Esophagus squamous epithelium (tissue), 5 donors: Measurements from ENCODE around the gene PPP2R1B. TPM values are rescaled to one million over a fixed set of nuclear protein-coding genes. Genes with fewer than 3 reads are reported as not detected.

Experiments
- DNase-seq: peaks from one replicate; lab custom pipeline; 2025; lab: John Stamatoyannopoulos, UW
- H3K27ac ChIP-seq, 4 donors: fragments of 200-600 bp; sonication (generic); one replicate each; pipeline ENCODE4 v1.5.1; 2016 to 2019; ENCODE audit warnings: mild to moderate bottlenecking in 1 of 4
- H3K27me3 ChIP-seq, 4 donors: fragments of 200-600 bp; sonication (generic); 1 replicate in 3 of 4; 2 replicates in 1 of 4; pipeline versions ENCODE4 v1.5.1 to v1.6.0; 2017 to 2021; ENCODE audit warnings: antibody characterized with exemption in 1 of 4
- H3K36me3 ChIP-seq, 3 donors: fragments of 200-600 bp; sonication (generic); one replicate each; pipeline ENCODE4 v1.5.1; 2016 to 2019
- H3K4me1 ChIP-seq, 3 donors: fragments of 200-600 bp; sonication (generic); one replicate each; pipeline ENCODE4 v1.5.1; 2017 to 2019
- H3K4me3 ChIP-seq, 4 donors: fragments of 200-600 bp; sonication (generic); 1 replicate in 3 of 4; 2 replicates in 1 of 4; pipeline ENCODE4 v1.5.1; 2016 to 2019; ENCODE audit warnings: mild to moderate bottlenecking in 2 of 4, moderate library complexity in 1 of 4
- H3K9me3 ChIP-seq, 3 donors: fragments of 200-600 bp; sonication (generic); one replicate each; pipeline ENCODE4 v1.5.1; 2016 to 2019
- POLR2A ChIP-seq, 4 donors: fragments of 450-650 bp; IDR thresholded peaks; one replicate each; pipeline ENCODE4 v1.6.1; 2017; ENCODE audit warnings: antibody characterized with exemption in 4 of 4, mild to moderate bottlenecking in 4 of 4, moderate library complexity in 3 of 4
- WGBS, 2 donors: methylation state at CpG; one replicate each; pipeline ENCODE4 v1.1.5; 2018; 5-methylcytosine and 5-hydroxymethylcytosine counted together
- intact Hi-C: fragments of 100-400 bp; cut with DNase I; formaldehyde crosslinking; loops from one replicate; pipeline ENCODE4 v1.15.0; 2022
- total RNA-seq, 4 donors: library from RNA; depleted of rRNA; stranded (reverse); fragments of >200 nt; gene quantifications; one replicate each; pipeline ENCODE4 v1.1.0, GENCODE V29; 2016
- TF ChIP-seq, protein P1 (sequence below), 6 experiments: fragments of 450-650 bp in 4 of 6; fragments of 200-600 bp in 2 of 6; sonication (generic) in 2 of 6; IDR thresholded peaks; one replicate each; pipeline ENCODE4 v1.5.1; 2016 to 2019; ENCODE audit warnings: antibody characterized with exemption in 6 of 6, mild to moderate bottlenecking in 4 of 6, moderate library complexity in 4 of 6
- donor health status: DM: yes; HTN: yes; CAD: no.

Gene PPP2R1B
- total RNA-seq, 4 donors from 2014 or later: 17.6 to 39.7 (median 27.7) TPM

GRCh38 chr11:111762981-111763643 is 3.1 kb downstream of the PPP2R1B start:
- no peak overlapping the region for H3K4me3 ChIP-seq
- DNase-seq: no peak
- no peaks in the 10 kb centered on the region for H3K9me3 ChIP-seq
- intact Hi-C loops: no loop called here
- H3K36me3 ChIP-seq: peaks cover 0 to 64% (median 13%) of the 10 kb centered on the region in 3 donors
- 77 to 78% methylated on average over 3 of the region's 3 CpGs for WGBS, 2 donors
- TF ChIP-seq POLR2A (IDR thresholded peaks at IDR 0.05): no peak
- TF ChIP-seq, protein P1, sequence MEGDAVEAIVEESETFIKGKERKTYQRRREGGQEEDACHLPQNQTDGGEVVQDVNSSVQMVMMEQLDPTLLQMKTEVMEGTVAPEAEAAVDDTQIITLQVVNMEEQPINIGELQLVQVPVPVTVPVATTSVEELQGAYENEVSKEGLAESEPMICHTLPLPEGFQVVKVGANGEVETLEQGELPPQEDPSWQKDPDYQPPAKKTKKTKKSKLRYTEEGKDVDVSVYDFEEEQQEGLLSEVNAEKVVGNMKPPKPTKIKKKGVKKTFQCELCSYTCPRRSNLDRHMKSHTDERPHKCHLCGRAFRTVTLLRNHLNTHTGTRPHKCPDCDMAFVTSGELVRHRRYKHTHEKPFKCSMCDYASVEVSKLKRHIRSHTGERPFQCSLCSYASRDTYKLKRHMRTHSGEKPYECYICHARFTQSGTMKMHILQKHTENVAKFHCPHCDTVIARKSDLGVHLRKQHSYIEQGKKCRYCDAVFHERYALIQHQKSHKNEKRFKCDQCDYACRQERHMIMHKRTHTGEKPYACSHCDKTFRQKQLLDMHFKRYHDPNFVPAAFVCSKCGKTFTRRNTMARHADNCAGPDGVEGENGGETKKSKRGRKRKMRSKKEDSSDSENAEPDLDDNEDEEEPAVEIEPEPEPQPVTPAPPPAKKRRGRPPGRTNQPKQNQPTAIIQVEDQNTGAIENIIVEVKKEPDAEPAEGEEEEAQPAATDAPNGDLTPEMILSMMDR (IDR thresholded peaks at IDR 0.05): no peak
- no peaks in the 10 kb centered on the region for H3K27me3 ChIP-seq
- no peak overlapping the region for H3K27ac ChIP-seq
- peaks cover 6 to 42% (median 11%) of the 10 kb centered on the region in 3 donors for H3K4me1 ChIP-seq

DNA sequence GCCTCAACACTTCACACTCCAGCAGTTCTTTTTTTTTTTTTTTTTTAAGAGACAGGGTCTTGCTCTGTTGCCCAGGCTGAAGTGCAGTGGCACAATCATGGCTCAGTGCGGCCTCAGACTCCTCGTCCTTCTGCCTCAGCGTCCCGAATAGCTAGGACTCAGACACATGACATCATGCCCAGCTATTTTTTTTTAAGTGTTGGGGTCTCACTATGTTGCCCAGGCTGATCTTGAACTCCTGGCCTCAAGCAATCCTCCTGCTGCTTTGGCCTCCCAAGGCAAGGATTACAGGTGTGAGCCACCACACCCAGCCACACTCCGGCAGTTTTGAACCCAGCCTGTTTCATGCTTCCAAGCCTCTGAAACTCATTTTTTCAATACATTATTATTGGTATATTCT is 3.7 kb downstream of the PPP2R1B start:
- WGBS, 2 donors: 92 to 98% methylated on average over 5 of the region's 5 CpGs
- Histone ChIP-seq H3K27ac (no peak overlapping the region), H3K9me3 (no peaks in the 10 kb centered on the region), H3K36me3 (peaks cover 0 to 69% (median 13%) of the 10 kb centered on the region in 3 donors), H3K27me3 (no peaks in the 10 kb centered on the region), H3K4me1 (peaks cover 6 to 42% (median 11%) of the 10 kb centered on the region in 3 donors), H3K4me3 (no peak overlapping the region)
- no peak for TF ChIP-seq POLR2A (IDR thresholded peaks at IDR 0.05)
- TF ChIP-seq, protein P1 (IDR thresholded peaks at IDR 0.05): no peak
- intact Hi-C loops: no loop called here
- no peak for DNase-seq

DNA sequence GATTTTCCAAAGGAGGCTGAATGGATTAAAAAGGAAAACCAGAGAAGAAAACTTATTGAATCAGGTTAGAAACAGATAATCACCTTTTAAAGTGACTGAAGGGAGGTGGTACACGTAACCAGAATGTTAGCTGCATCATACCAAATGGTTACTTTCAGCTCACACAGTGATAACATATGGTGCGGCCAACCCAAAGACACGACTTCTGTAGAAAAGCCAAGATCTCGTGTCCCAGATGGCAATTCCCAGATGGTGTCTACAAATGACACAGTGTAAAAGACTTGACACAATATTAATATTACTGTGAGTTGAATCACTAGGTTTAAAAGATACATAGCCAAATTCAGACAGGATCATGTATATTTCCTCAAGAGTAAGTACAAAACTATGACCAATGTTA is 5.2 kb downstream of the PPP2R1B start:
- DNase-seq: no peak
- peaks cover 4 to 33% (median 6%) of the 10 kb centered on the region in 3 donors for H3K4me1 ChIP-seq
- 85 to 86% methylated on average over 4 of the region's 4 CpGs for WGBS, 2 donors
- no peaks in the 10 kb centered on the region for H3K9me3 ChIP-seq
- H3K4me3 ChIP-seq: no peak overlapping the region
- H3K27me3 ChIP-seq: no peaks in the 10 kb centered on the region
- no peak for TF ChIP-seq POLR2A (IDR thresholded peaks at IDR 0.05)
- TF ChIP-seq, protein P1 (IDR thresholded peaks at IDR 0.05): no peak
- intact Hi-C loops: no loop called here
- H3K36me3 ChIP-seq: peaks cover 0 to 84% (median 17%) of the 10 kb centered on the region in 3 donors
- H3K27ac ChIP-seq: no peak overlapping the region

GRCh38 chr11:111759778-111760407 is 6.3 kb downstream of the PPP2R1B start:
- intact Hi-C loops: no loop called here
- Histone ChIP-seq H3K4me3 (no peak overlapping the region), H3K27me3 (no peaks in the 10 kb centered on the region), H3K4me1 (peaks cover 3 to 25% (median 4%) of the 10 kb centered on the region in 3 donors), H3K36me3 (peaks cover 0 to 96% (median 17%) of the 10 kb centered on the region in 3 donors), H3K27ac (no peak overlapping the region), H3K9me3 (no peaks in the 10 kb centered on the region)
- DNase-seq: no peak
- WGBS, 2 donors: 72 to 73% methylated on average over 5 of the region's 5 CpGs
- TF ChIP-seq, protein P1 (IDR thresholded peaks at IDR 0.05): no peak
- no peak for TF ChIP-seq POLR2A (IDR thresholded peaks at IDR 0.05)

GRCh38 chr11:111759376-111759775 is 6.8 kb downstream of the PPP2R1B start:
- TF ChIP-seq, protein P1 (IDR thresholded peaks at IDR 0.05): no peak
- TF ChIP-seq POLR2A (IDR thresholded peaks at IDR 0.05): no peak
- Histone ChIP-seq H3K9me3 (no peaks in the 10 kb centered on the region), H3K4me3 (no peak overlapping the region), H3K4me1 (peaks cover 0 to 20% (median 0%) of the 10 kb centered on the region in 3 donors), H3K36me3 (peaks cover 0 to 100% (median 17%) of the 10 kb centered on the region in 3 donors), H3K27ac (no peak overlapping the region), H3K27me3 (no peaks in the 10 kb centered on the region)
- DNase-seq: no peak
- intact Hi-C loops: no loop called here
